NCI-H526 treated with DMSO at 0.1 percent for 48 hours (cell line): ENCODE results near the gene INSIG1.

Source experiments
- DNase-seq: peaks from one replicate; lab custom pipeline; 2025; lab: John Stamatoyannopoulos, UW

Gene INSIG1

DNA sequence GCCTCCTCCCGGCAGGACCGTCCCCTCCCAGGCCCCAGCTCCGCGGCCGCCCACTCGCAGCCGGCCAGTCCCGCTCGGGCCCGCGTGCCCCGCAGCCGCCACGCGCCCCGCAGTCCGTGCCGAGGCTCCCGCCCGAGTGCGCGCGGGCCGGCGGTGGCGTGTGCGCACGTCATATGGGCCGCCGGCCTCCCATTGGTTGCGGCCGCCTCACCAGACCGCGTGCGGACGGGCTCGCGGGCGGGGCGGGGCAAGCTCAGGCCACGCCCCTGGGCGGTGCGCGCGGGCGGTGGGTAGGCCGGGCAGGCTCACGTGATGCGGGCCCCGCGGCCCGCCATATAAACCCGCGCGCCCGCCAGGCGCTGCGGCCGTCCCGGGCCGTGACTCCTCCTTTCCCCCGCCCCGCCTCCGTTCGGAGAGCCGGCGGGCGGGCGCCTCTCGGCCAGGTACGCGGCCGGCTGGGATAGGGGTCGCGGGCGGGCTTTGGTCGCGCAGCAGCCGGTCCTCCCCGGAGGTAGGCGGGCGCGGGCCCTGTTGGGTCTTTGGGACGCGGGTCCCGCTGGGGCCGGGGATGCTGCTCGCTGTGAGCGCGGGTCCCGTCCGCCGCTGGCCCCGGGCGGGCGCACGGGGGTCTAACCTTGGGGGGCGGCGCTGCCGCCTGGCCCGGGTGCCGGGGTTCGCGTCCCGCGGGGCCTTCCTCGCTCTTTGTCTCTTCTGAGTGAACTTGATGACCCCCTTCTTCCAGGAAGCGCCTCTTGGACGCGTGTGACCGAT is at the start of gene INSIG1:
Gene INSIG1, plus strand, starts transcription at position 362 of the 771 bp plus-strand sequence. Its CDS starts 408 bp downstream, at position 770.
- peak; percentile 91 for DNase-seq

DNA sequence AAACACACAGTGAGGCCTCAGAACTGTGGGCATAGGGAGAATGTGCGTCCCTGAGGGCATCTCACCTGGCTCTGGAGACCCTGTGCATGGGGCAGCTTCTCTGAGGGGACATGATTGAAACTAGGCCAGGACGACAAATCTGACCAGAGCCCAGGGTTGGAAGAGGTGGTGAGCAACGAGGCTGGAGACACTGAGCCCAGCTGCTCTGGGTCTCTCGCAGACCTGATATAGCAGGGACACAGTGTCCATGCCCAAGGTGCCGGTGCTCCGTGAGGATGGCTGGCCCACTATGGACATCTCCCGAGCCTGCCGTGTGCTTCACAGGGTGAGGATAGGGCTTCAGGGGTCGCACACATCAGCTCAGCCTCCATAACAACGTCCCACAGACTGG is 49.3 kb upstream of the INSIG1 start:
- no peak for DNase-seq

DNA sequence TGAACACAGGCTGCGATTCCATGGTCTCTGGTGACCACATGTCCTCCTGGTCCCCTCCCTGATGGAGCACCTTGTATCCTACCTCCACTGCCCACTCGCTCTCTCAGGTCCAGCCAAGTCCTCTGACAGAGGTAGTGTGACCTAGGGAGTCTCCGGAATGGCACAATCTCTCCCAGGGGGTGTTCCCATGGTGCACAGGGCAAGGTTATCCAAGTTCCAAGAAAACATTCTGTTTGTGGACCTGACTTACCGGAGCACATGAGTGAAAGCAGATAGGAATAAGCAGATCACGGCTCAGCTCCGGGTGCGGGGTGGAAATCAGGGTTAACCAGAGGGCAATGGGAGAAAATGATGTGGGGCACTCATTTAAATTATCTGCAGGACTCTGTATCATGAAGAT is 45.8 kb upstream of the INSIG1 start:
- no peak for DNase-seq

DNA sequence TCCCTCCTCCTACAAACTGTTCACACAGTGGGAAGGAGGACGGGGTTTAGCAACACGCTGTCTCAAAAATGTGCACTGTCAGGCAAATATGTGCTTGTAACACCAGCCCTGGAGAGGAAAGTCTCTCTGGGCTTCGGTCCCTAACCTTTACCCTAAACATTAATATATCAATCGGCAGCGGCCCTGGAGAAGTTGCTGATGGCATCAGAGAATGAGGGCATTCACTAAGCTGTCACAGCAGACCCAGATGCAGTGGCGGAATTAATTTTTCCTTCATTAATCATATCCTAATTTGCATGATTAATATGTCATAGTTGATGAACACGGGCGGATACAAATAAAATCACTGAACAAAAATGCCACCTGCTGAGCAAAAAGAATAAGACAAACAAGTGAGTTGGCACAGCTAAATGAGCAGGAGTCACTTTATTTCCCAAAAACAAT is 45.2 kb upstream of the INSIG1 start:
- DNase-seq = no peak

DNA sequence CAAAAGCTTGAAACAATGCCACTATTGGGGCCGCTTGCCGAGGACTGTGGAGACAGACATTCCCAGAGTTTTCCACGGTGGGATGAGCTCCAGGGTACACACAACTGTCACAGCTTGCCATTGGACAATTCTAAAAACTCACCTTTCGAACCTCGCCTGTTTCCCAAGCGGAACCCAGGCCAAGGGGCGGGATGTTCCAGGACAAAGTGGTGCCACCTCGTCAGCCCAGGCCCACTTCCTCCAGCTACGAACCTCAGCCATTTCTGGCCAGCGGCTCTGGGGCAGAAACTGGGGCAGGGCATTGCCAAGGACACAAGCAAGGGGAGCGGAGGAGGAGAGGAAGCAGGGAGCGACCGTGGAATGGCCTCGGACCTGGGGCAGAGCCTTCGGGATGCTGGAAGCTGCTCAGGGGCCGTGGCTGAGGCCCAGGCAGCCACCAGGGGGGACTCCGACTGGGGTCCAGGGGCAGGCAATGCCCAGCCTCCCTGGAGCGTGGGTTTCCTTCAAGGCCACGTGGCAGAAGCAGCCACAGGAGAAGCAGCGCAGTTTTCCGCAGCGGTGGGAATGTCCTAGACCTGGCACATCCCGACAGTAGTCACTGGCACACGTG is 44.7 kb upstream of the INSIG1 start:
- DNase-seq = no peak

DNA sequence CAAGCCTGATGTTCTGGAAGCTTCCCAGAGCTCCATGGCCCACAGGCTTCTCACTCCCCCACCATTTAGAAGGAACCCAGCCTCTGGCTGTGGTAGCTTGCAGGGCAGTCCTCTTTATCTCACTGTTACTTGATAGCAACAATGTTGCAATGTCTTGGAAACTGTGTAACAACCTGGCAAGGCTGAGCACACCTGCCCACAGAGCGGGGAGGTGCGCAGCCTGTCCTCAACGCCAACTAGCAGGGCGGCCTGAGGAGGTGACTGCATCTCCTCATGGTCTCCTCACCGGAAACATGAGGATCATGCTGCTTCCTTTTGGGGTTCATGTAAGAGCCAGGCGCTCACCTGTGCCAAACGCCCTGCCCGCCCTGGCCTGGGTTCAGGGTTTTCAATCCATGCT is 43.7 kb upstream of the INSIG1 start:
- no peak for DNase-seq

DNA sequence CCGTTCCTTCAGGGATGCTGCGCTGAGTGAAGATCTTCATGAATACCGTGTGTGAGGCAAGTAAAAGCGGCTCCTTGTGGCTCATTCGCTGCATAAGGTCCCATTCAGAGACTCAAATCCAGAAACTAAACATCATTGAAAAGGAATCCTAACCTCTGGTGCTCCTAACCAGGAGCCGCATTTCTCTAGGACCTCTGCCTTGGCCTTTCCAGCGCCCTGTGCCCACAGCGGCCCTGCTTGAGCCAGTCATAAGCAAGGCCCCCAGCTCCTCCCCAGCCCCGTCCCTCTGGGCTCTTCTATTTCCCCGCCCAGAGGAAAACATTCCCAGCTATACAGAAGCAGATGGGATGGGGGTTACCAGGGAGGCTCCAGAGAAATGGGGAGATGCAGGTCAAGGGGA is 42.6 kb upstream of the INSIG1 start:
- DNase-seq = no peak

DNA sequence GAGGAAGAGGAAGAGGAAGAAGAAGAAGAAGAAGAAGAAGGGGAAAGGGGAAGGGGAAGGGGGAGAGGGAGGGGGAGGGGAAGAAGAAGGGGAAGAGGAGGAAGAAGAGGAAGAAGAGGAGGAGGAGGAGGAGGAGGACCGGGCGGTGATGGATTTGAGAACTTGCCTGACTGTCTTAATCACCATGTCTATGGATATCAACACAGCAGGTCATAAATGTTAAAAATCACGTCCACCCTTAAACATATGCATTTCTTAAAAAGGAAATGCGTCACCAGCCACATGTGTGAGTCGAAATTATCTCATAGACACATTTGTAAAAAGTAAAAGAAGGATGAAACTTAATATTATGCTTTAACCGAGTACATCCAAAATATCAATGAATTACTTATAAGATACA is 42.1 kb upstream of the INSIG1 start:
- DNase-seq = no peak

DNA sequence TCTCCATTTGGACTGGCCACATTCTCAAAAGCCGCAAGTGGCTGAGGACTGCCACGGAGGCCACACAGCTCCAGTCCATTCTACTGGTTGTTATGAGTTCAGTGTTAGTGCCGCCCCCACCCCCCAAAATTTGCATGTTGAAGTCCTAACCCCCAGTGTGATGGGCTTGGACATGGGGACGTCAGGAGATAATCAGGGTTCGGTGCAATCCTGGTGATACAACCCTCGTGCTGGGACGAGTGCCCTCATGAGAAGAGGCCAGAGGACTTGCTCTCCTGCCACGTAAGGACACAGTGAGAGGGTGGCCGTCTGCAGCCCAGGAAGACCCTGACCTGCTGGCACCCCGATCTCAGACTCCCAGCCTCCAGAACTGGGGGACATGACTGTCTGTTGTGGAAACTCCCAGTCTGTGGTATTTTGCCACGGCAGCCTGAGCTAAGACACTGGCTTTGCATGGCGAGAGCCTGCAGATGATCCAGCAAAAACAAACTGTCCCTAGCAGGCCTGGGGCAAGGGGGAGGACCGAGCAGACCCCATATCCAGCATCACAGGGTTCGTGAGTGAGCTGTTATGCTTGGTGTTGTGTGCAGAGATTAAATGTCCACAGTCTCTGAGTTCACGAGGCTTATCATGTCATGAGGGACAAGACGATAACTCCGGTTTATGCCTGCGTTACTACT is 41.5 kb upstream of the INSIG1 start:
- DNase-seq = no peak

DNA sequence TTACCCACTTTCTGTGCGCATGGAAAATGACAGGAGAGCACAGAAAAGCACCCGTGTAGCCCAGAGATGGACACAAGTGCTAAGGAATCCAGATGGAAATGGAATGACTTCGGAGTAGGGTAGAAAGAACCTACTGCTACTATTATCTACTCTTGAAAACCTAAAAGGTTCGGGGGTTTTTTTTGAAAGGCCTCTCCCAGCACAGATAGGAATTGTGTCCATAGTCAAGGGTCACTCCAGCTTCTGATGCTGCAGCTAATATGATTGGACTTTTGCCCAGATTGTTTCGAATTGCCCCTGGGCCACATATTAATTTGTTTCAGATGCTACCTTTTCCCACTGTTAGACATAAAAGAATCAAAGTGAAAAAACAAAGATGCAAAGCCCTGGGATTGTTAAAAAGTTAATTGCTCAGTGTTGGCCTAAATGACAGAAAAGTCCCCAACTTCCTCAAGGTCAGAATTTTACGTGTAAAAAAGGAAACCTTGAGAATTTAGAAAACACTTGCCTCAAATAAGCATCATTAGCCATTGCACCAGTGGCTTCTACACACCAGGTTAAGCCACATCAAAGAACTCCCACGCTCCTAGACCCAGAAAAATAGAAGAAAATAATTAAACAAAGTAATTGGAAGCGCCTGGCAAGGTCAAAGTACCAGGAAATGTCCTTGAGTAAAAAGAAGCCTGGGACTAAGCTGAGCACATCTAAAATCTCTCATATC is 40.8 kb upstream of the INSIG1 start:
- no peak for DNase-seq

DNA sequence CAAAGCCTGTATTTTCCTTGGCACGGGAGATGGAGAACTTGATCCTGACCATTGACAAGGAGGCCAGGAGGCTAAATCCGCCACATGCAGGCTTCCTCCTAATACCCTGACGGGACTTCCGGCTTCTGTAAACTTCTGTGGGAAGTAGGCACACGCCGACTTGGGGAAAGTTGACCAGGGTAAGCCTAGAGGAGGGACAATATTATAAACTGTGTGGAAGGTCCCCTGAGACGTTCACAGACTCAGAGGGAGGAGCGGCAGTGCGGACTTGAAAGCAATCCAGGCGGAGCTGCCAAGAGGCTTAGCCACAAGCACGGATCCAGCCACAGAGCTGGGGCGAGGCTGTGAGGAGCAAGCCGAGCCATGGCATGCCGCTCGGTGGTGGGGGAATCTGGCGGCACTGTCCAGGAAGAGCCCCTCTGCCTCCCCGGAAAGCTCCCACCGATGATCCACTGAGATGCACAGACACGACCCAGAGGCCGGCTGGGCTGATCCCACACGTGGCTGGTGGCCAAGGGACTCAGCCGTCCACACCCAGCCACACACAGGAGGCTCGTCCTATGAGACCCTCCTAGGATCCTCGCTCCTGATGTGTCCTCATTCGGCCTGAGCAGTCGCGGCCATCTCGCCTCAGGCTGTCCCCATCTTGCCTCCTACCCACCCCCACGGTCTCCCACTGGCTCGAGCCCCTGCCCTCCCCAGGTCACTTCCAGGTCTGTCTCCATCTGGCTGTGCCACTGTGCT is 40.0 kb upstream of the INSIG1 start:
- no peak for DNase-seq

DNA sequence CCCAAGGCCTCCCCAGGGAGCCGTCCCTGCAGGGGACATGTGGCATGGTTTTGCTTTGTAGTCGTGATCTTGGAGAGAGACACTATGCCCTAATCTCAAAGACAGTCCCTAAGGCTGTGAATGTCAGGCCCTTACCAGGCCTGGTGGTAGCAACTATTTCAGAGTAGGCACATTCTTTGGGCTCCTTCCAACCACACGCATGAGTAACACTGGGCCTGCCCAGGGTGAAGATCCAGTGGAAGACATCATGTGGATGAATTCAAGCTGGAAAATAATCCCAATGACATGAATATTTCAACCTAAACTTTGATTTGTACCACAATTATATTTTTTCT is 39.5 kb upstream of the INSIG1 start:
- DNase-seq = no peak

DNA sequence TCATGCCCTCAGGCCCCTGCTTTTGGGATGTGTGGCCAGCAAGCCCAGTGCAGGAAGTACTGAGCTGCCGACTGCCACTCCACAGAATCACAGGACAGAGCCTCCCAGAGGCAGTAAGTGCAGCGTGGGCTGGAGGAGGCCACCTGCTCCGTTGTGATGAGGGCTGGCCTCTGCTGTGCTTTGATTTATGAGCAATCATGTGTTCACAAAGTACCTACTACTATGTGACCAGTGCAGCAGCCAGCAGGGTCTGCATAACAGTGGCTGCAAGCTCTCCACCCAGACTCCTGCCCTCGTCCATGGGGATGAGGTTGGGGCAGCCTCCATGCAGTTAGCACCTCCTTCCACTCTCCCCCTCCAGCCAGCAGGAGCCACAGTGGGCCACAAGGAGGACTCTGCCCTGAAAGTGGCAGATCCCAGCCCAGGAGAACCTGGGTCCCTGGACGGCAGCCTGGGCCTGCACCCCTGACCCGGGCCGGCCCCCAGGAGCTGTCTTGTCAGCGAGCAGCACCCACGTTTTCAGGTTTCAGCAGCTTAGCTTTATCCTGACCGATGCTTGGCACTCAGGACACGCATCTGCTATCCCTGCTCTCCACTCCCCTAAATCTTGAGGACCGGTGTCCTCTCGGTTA is 37.7 kb upstream of the INSIG1 start:
- DNase-seq = no peak

DNA sequence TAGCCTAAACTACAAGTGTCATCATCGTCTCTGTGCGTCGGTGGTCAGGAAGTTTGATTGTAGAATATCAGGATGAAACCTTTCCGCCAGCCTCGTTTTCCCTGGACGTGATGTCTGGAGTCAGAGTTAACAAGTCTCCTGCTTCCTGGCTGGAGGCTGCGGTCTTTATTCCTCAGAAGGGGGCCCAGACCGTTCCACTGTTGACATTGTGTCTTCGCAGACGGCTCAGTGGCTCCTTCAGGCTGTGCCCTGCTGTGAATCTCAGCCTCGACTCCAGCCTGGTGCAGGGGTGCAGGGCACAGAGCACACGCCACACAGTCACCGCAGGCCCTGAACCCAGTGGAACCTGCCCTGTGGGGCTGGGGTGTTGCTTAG is 37.2 kb upstream of the INSIG1 start:
- DNase-seq = no peak

DNA sequence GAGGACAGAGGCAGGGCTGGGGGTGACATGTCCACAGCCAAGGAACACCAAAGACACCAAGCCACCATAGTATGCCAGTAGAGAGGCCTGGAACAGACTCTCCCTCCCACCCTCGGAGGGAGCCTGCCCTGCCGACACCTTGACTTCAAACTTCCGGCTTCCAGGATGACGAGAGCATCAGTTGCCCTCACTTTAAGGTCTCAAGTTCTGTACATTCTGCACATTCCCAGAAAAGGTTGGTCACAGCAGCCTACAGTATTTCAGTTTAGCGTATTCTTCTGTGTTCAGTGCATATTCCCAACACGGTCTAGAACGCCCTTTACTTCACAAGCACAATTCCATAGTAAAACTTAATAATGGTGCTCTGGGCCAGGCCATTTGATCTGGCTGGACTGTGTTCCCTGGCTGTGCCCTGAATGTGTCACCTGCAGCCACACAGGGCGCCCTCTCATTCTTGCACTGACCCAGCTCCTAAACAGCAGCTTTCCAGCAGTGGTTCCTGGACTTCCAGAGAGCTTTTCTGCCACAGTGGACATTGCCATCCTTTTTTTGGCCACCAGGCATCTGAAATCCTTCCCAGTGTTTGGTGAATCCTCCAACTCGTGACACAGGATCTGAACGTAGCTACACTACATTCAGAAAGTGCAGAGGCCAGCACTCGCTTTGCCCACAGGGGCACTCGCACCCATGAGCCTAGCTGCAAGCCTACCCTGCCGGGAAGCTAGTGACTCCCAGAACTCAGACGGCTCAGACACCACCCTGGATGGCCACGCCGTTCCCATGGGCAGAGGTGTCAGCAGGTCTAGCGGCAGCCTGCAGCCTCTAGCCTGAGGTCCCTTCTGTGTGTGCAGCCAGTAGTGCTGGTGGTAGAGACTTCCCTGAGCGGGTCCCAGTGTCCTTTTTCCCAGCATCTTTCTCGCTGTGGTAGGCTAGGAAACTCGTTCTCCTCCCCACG is 36.4 kb upstream of the INSIG1 start:
- no peak for DNase-seq

DNA sequence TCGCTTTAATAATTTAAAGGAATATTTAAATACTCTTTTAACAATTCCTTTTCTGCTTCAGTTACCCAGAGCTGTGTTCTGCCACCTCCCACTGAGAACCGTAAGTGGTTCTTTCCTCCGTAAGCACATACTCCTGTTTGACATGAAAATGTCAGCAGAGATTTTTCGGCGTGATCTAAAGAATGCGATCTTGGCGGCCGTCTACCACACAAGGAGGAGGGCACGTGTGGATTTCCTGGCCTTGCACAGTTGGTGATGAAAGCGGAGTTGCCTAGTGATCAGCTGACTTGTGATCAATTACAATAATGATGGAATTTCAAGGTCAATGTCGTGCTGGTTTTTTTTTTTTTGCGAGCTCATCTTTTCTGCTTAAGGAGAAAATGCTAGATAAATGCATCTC is 35.6 kb upstream of the INSIG1 start:
- DNase-seq = no peak

DNA sequence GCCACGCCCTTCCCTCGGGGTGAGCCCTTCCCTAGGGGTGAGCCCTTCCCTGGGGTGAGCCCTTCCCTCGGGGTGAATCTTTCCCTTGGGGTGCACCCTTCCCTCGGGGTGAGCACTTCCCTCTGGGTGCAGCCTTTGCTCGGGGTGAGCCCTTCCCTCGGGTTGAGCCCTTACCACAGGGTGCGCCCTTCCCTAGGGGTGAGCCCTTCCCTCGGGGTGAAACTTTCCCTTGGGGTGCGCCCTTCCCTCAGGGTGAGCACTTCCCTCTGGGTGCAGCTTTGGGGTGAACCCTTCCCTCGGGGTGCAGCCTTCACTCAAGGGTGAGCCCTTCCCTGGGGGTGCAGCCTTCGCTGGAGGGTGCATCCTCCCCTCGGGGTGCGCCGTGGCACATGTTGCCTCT is 34.6 kb upstream of the INSIG1 start:
- no peak for DNase-seq

DNA sequence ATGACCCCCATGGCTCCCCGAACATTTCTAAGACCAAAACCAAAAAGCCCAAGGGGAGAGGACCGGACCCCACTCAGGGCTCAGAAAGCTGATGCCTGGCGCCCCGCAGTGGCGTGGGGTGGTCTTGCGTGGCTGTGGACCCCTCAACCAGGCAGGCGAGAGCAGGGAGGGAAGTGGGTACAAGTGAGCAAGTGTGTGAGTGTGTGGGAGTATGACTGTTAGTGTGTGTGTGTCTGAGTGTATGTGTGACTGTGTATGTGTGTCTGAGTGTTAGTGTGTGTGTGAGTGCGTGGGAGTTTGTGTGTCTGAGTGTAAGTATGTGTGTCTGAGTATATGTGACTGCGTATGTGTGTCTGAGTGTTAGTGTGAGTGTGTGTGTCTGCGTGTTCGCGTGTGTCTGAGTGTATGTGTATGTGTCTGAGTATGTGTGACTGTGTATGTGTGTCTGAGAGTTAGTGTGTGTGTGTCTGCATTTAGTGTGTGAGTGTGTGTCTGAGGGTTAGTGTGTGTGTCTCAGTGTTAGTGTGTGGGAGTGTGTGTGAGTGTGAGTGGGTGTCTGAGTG is 34.0 kb upstream of the INSIG1 start:
- DNase-seq = no peak

DNA sequence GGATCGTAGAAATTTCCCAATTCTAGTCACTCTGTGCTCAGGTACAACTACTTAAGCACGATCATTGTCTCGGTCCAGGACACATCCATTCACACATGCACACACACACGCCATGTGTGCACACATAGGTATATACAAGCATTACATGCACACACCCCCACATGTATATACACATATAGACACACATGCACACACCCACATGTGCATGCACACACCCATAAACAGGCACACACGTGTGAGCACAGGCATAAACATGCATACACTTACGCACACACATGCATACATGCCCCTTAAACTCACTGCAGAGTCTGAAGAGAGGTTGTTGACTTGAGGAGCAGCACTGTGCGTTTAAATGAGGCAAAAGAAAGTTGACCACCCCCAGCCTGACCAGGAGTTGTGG is 32.5 kb upstream of the INSIG1 start:
- DNase-seq = no peak

DNA sequence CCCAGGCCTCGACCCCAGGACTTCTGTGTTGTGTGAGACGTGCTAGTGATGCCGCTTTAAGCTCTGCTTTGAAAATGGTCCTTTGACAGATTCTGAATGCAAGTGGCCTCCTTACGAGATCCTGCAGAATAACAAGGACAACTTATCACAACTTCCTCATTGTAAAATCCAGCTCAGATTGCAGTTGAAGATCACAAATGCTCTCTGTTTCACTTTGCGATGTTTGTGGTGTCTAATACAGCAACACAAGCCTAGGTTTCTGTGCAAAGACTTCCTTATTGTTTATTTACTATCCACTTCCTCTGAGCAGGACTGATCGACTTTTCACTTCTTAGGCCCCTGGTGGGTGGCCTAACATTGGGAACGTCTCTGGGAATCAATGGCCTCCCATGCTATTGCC is 31.7 kb upstream of the INSIG1 start:
- DNase-seq = no peak
